K562 (cell line): Measurements from ENCODE around the gene KRTCAP2. TPM values are rescaled to one million over a fixed set of nuclear protein-coding genes. Genes with fewer than 3 reads are reported as not detected.

ENCODE experiments used
- EWSR1 ChIP-seq: fragments of 450-650 bp; IDR thresholded peaks from 2 replicates; pipeline ENCODE4 v1.6.1; 2018; ENCODE audit warnings: borderline replicate concordance, mild to moderate bottlenecking, low read depth, moderate library complexity; ENCODE audit not compliant: partially characterized antibody
- GATAD2A ChIP-seq: fragments of 450-650 bp; IDR thresholded peaks from 2 replicates; pipeline ENCODE4 v1.6.1; 2017
- RBM22 ChIP-seq: fragments of 200-400 bp; formaldehyde crosslinking; IDR thresholded peaks from 2 replicates; pipeline ENCODE4 v1.6.1; 2018; ENCODE audit warnings: low read length, low read depth; ENCODE audit not compliant: poor library complexity, severe bottlenecking
- TBL1XR1 ChIP-seq, 2 experiments: IDR thresholded peaks; 2 replicates each; pipeline ENCODE4 v1.6.1; 2012; ENCODE audit warnings: improper control_type of control experiment in 2 of 2, low read length in 2 of 2, mild to moderate bottlenecking in 1 of 2
- ZEB2 ChIP-seq: fragments of 450-650 bp; IDR thresholded peaks from 2 replicates; pipeline ENCODE4 v1.6.1; 2016
- polyA plus RNA-seq, 8 experiments: library from polyadenylated mRNA; depleted of rRNA in 4 of 8; stranded (reverse) in 5 of 8; unstranded in 3 of 8; fragments of >200 nt; fragmentation: Nextera tagmentation in 2 of 8; fragmentation: Illumina TruSeq in 1 of 8; extraction: Ambion mirVana in 2 of 8; extraction: Trizol in 1 of 8; gene quantifications; 2 replicates each; pipeline versions ENCODE4 v1.2.1 to v1.2.3, GENCODE V29; 2011 to 2014; ENCODE audit warnings: inconsistent platforms in 1 of 8, missing spikeins in 1 of 8
- total RNA-seq, 7 experiments: library from RNA; depleted of rRNA in 6 of 7; stranded (reverse); fragments of >200 nt in 6 of 7; fragmentation: Illumina TruSeq in 2 of 7; extraction: Trizol in 2 of 7; gene quantifications; 2 replicates each; pipeline versions ENCODE4 v1.2.1 to v1.2.3, GENCODE V29; 2011 to 2021; ENCODE audit warnings: low replicate concordance in 1 of 7
- TF ChIP-seq, protein P1 (sequence below): fragments of 450-650 bp; IDR thresholded peaks from 2 replicates; pipeline ENCODE4 v1.6.1; 2016; ENCODE audit warnings: mild to moderate bottlenecking, moderate library complexity
- TF ChIP-seq, protein P2 (sequence below): fragments of 450-650 bp; IDR thresholded peaks from 2 replicates; pipeline ENCODE4 v1.6.1; 2017; ENCODE audit warnings: antibody characterized with exemption, mild to moderate bottlenecking
- TF ChIP-seq, protein P3 (sequence below), 3 experiments: fragments of 200-800 bp in 1 of 3; sonication (Bioruptor generic) in 1 of 3; sonication (generic) in 1 of 3; formaldehyde crosslinking in 1 of 3; IDR thresholded peaks; 2 replicates each; pipeline versions ENCODE4 v1.6.1 to v1.8.0; 2016 to 2022; ENCODE audit warnings: mild to moderate bottlenecking in 2 of 3, missing compliant biosample characterization in 2 of 3, missing genetic modification characterization in 2 of 3, missing genetic modification reagents in 1 of 3

The KRTCAP2 gene
- total and polyA plus RNA-seq, 9 of the 15 experiments (the other 6 are each of a cell fraction or from before 2014, with no cell fraction given) = 126 to 436 (median 244) TPM

DNA sequence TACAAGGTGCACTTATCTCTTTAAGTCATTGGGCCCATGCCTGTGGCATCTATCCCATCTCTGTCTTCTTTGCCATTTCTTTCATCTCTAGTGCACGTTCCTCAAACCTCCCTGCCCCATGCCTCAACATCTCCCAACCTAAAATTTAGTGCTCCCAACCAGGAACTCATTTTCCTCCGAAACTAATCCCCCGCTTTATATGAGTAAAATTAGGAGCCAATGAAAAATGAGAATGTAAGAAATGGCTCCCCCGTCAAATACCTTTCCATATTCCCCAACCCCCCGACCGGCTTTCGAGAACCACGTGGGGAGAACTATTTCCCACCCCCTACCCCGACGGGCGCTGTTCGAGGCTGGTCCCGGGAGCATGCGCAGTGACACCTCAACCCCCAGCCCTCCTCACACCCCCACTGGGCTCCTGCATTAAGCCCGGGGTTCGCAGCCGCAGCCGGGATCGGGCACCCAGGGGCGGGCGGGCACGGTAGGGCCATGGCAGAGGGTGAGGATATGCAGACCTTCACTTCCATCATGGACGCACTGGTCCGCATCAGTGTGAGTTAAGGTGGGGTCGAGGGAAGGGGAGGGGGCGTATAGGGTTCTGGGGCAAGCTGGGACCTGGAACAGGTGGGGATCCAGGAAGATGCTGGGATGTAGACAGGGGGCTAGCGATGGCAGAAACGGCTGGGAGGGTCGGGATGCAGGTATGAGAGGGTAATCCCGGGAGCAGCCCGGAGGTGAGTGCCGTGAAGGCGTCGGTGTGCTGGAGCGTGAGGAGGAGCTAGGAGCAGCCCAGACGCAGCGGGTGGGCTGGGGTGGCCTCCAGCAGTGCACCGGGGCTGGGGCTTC, 597 bp upstream of the KRTCAP2 start, which contains the start of gene TRIM46 (continued):
- TF ChIP-seq, protein P1, sequence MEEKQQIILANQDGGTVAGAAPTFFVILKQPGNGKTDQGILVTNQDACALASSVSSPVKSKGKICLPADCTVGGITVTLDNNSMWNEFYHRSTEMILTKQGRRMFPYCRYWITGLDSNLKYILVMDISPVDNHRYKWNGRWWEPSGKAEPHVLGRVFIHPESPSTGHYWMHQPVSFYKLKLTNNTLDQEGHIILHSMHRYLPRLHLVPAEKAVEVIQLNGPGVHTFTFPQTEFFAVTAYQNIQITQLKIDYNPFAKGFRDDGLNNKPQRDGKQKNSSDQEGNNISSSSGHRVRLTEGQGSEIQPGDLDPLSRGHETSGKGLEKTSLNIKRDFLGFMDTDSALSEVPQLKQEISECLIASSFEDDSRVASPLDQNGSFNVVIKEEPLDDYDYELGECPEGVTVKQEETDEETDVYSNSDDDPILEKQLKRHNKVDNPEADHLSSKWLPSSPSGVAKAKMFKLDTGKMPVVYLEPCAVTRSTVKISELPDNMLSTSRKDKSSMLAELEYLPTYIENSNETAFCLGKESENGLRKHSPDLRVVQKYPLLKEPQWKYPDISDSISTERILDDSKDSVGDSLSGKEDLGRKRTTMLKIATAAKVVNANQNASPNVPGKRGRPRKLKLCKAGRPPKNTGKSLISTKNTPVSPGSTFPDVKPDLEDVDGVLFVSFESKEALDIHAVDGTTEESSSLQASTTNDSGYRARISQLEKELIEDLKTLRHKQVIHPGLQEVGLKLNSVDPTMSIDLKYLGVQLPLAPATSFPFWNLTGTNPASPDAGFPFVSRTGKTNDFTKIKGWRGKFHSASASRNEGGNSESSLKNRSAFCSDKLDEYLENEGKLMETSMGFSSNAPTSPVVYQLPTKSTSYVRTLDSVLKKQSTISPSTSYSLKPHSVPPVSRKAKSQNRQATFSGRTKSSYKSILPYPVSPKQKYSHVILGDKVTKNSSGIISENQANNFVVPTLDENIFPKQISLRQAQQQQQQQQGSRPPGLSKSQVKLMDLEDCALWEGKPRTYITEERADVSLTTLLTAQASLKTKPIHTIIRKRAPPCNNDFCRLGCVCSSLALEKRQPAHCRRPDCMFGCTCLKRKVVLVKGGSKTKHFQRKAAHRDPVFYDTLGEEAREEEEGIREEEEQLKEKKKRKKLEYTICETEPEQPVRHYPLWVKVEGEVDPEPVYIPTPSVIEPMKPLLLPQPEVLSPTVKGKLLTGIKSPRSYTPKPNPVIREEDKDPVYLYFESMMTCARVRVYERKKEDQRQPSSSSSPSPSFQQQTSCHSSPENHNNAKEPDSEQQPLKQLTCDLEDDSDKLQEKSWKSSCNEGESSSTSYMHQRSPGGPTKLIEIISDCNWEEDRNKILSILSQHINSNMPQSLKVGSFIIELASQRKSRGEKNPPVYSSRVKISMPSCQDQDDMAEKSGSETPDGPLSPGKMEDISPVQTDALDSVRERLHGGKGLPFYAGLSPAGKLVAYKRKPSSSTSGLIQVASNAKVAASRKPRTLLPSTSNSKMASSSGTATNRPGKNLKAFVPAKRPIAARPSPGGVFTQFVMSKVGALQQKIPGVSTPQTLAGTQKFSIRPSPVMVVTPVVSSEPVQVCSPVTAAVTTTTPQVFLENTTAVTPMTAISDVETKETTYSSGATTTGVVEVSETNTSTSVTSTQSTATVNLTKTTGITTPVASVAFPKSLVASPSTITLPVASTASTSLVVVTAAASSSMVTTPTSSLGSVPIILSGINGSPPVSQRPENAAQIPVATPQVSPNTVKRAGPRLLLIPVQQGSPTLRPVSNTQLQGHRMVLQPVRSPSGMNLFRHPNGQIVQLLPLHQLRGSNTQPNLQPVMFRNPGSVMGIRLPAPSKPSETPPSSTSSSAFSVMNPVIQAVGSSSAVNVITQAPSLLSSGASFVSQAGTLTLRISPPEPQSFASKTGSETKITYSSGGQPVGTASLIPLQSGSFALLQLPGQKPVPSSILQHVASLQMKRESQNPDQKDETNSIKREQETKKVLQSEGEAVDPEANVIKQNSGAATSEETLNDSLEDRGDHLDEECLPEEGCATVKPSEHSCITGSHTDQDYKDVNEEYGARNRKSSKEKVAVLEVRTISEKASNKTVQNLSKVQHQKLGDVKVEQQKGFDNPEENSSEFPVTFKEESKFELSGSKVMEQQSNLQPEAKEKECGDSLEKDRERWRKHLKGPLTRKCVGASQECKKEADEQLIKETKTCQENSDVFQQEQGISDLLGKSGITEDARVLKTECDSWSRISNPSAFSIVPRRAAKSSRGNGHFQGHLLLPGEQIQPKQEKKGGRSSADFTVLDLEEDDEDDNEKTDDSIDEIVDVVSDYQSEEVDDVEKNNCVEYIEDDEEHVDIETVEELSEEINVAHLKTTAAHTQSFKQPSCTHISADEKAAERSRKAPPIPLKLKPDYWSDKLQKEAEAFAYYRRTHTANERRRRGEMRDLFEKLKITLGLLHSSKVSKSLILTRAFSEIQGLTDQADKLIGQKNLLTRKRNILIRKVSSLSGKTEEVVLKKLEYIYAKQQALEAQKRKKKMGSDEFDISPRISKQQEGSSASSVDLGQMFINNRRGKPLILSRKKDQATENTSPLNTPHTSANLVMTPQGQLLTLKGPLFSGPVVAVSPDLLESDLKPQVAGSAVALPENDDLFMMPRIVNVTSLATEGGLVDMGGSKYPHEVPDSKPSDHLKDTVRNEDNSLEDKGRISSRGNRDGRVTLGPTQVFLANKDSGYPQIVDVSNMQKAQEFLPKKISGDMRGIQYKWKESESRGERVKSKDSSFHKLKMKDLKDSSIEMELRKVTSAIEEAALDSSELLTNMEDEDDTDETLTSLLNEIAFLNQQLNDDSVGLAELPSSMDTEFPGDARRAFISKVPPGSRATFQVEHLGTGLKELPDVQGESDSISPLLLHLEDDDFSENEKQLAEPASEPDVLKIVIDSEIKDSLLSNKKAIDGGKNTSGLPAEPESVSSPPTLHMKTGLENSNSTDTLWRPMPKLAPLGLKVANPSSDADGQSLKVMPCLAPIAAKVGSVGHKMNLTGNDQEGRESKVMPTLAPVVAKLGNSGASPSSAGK = peak; percentile 44
- TF ChIP-seq EWSR1 (no peak), RBM22 (no peak), TBL1XR1 (IDR thresholded peaks at IDR 0.05; ENCODE audit: low read length in 2 of 2) (peak in 1 of 2 experiments; percentile 10; a peak in 1 of 4 replicates), GATAD2A (0 out of 2 replicates have a peak, but pooled peaks have one; percentile 21), ZEB2 (no peak)
- TF ChIP-seq, protein P2, sequence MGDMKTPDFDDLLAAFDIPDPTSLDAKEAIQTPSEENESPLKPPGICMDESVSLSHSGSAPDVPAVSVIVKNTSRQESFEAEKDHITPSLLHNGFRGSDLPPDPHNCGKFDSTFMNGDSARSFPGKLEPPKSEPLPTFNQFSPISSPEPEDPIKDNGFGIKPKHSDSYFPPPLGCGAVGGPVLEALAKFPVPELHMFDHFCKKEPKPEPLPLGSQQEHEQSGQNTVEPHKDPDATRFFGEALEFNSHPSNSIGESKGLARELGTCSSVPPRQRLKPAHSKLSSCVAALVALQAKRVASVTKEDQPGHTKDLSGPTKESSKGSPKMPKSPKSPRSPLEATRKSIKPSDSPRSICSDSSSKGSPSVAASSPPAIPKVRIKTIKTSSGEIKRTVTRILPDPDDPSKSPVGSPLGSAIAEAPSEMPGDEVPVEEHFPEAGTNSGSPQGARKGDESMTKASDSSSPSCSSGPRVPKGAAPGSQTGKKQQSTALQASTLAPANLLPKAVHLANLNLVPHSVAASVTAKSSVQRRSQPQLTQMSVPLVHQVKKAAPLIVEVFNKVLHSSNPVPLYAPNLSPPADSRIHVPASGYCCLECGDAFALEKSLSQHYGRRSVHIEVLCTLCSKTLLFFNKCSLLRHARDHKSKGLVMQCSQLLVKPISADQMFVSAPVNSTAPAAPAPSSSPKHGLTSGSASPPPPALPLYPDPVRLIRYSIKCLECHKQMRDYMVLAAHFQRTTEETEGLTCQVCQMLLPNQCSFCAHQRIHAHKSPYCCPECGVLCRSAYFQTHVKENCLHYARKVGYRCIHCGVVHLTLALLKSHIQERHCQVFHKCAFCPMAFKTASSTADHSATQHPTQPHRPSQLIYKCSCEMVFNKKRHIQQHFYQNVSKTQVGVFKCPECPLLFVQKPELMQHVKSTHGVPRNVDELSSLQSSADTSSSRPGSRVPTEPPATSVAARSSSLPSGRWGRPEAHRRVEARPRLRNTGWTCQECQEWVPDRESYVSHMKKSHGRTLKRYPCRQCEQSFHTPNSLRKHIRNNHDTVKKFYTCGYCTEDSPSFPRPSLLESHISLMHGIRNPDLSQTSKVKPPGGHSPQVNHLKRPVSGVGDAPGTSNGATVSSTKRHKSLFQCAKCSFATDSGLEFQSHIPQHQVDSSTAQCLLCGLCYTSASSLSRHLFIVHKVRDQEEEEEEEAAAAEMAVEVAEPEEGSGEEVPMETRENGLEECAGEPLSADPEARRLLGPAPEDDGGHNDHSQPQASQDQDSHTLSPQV = 0 out of 2 replicates have a peak, but pooled peaks have one; percentile 47
- TF ChIP-seq, protein P3, sequence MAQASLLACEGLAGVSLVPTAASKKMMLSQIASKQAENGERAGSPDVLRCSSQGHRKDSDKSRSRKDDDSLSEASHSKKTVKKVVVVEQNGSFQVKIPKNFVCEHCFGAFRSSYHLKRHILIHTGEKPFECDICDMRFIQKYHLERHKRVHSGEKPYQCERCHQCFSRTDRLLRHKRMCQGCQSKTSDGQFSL (CRISPR knock-in tag; IDR thresholded peaks at IDR 0.05) = no peak
- TF ChIP-seq, protein P3 (tag; IDR thresholded peaks at IDR 0.05) = peak in 1 of 2 experiments; percentile 18; a peak in 1 of 4 replicates
